Osteoblast (primary cell): ENCODE measurements around the gene KCNJ12. TPM values are rescaled to one million over a fixed set of nuclear protein-coding genes. Genes with fewer than 3 reads are reported as not detected.
"Not testable (repeated sequence)": the region's sequence is repeated elsewhere in the genome, so short reads cannot be mapped to it uniquely, and the experiment has no call there.

ENCODE experiments used
- DNase-seq: peaks from one replicate; pipeline ENCODE4 v3.0.0; 2011; ENCODE audit warnings: low spot score, mixed read lengths; ENCODE audit not compliant: insufficient read length; ENCODE audit errors: missing footprints
- H2AFZ ChIP-seq: 2 replicates; pipeline ENCODE4 v1.6.0; 2011; ENCODE audit warnings: mild to moderate bottlenecking, low read length
- H3K27ac ChIP-seq: 2 replicates; pipeline ENCODE4 v1.5.1; 2011; ENCODE audit warnings: mild to moderate bottlenecking, low read depth, low read length, moderate library complexity
- H3K27me3 ChIP-seq: 2 replicates; pipeline ENCODE4 v1.6.0; 2012; ENCODE audit warnings: mild to moderate bottlenecking, control low read depth, inconsistent platforms, low read length, moderate library complexity; ENCODE audit not compliant: insufficient read depth
- H3K36me3 ChIP-seq: 2 replicates; pipeline ENCODE4 v1.5.1; 2011; ENCODE audit warnings: mild to moderate bottlenecking, low read length, control low read depth, moderate library complexity; ENCODE audit not compliant: insufficient read depth
- H3K4me1 ChIP-seq: 2 replicates; pipeline ENCODE4 v1.5.1; 2011; ENCODE audit warnings: mild to moderate bottlenecking, low read length, control low read depth, moderate library complexity; ENCODE audit not compliant: insufficient read depth
- H3K4me2 ChIP-seq: 2 replicates; pipeline ENCODE4 v1.6.0; 2011; ENCODE audit warnings: mild to moderate bottlenecking, low read length; ENCODE audit not compliant: insufficient read depth
- H3K4me3 ChIP-seq: fragments of 200-600 bp; sonication (generic); 3 replicates; pipeline ENCODE4 v1.5.1; 2012; ENCODE audit warnings: mild to moderate bottlenecking, low read length, inconsistent platforms; ENCODE audit not compliant: insufficient read depth
- H3K79me2 ChIP-seq: 2 replicates; pipeline ENCODE4 v1.6.0; 2012; ENCODE audit warnings: mild to moderate bottlenecking, low read length, control low read depth, inconsistent platforms; ENCODE audit not compliant: insufficient read depth
- H3K9me3 ChIP-seq: 2 replicates; pipeline ENCODE4 v1.5.1; 2011; ENCODE audit warnings: low read depth, low read length, control low read depth
- H4K20me1 ChIP-seq: 2 replicates; pipeline ENCODE4 v1.6.0; 2012; ENCODE audit warnings: mild to moderate bottlenecking, low read length, control low read depth; ENCODE audit not compliant: insufficient read depth
- total RNA-seq: library from RNA; depleted of rRNA; stranded (reverse); fragments of >200 nt; gene quantifications from 2 replicates; pipeline ENCODE4 v1.2.3, GENCODE V29; 2012

Gene KCNJ12
- total RNA-seq, 1 donor: under 0.01 TPM

- not testable (repeated sequence) for H3K27me3 ChIP-seq, H3K27ac ChIP-seq, H2AFZ ChIP-seq, H3K4me1 ChIP-seq, H3K9me3 ChIP-seq, H3K4me2 ChIP-seq, H3K36me3 ChIP-seq, H3K4me3 ChIP-seq, H4K20me1 ChIP-seq, DNase-seq, H3K79me2 ChIP-seq
Observed at GRCh38 chr17:21404106-21404505, 27.9 kb downstream of the KCNJ12 start.

GRCh38 chr17:21404539-21404938 is 28.4 kb downstream of the KCNJ12 start:
- not testable (repeated sequence) for H3K27me3 ChIP-seq, H3K27ac ChIP-seq, H3K4me3 ChIP-seq, H3K9me3 ChIP-seq, H3K36me3 ChIP-seq, H3K4me2 ChIP-seq, H3K79me2 ChIP-seq, H4K20me1 ChIP-seq, H2AFZ ChIP-seq, H3K4me1 ChIP-seq
- DNase-seq: peak; percentile 51

- not testable (repeated sequence) for H3K79me2 ChIP-seq, H2AFZ ChIP-seq, H4K20me1 ChIP-seq, H3K4me1 ChIP-seq, H3K4me2 ChIP-seq, H3K9me3 ChIP-seq, H3K4me3 ChIP-seq, H3K27ac ChIP-seq, H3K36me3 ChIP-seq, DNase-seq, H3K27me3 ChIP-seq
Observed at GRCh38 chr17:21404956-21405731, 29.0 kb downstream of the KCNJ12 start.

GRCh38 chr17:21405904-21406400 is 29.8 kb downstream of the KCNJ12 start:
- peak; percentile 69 for DNase-seq
- H3K27me3 ChIP-seq, H3K4me1 ChIP-seq, H3K9me3 ChIP-seq, H3K36me3 ChIP-seq, H2AFZ ChIP-seq, H3K27ac ChIP-seq, H4K20me1 ChIP-seq, H3K79me2 ChIP-seq, H3K4me3 ChIP-seq, H3K4me2 ChIP-seq: not testable (repeated sequence)

- H2AFZ ChIP-seq, H3K27ac ChIP-seq, H4K20me1 ChIP-seq, H3K9me3 ChIP-seq, H3K27me3 ChIP-seq, H3K36me3 ChIP-seq, H3K4me2 ChIP-seq, H3K4me3 ChIP-seq, H3K4me1 ChIP-seq, H3K79me2 ChIP-seq: not testable (repeated sequence)
- peak; percentile 21 for DNase-seq
Observed at GRCh38 chr17:21406616-21407404, 30.7 kb downstream of the KCNJ12 start.

GRCh38 chr17:21407752-21408151 is 31.6 kb downstream of the KCNJ12 start:
- not testable (repeated sequence) for H3K36me3 ChIP-seq, H3K4me3 ChIP-seq, H3K27me3 ChIP-seq, H3K4me2 ChIP-seq, H3K9me3 ChIP-seq, DNase-seq, H3K27ac ChIP-seq, H3K4me1 ChIP-seq, H4K20me1 ChIP-seq, H2AFZ ChIP-seq, H3K79me2 ChIP-seq

GRCh38 chr17:21408224-21408623 is 32.1 kb downstream of the KCNJ12 start:
- H3K36me3 ChIP-seq, H3K4me1 ChIP-seq, H2AFZ ChIP-seq, H3K9me3 ChIP-seq, DNase-seq, H3K27me3 ChIP-seq, H4K20me1 ChIP-seq, H3K4me3 ChIP-seq, H3K27ac ChIP-seq, H3K79me2 ChIP-seq, H3K4me2 ChIP-seq: not testable (repeated sequence)

GRCh38 chr17:21408766-21409300 is 32.7 kb downstream of the KCNJ12 start:
- peak; percentile 29 for DNase-seq
- H3K4me2 ChIP-seq, H3K79me2 ChIP-seq, H3K9me3 ChIP-seq, H3K27ac ChIP-seq, H2AFZ ChIP-seq, H3K4me1 ChIP-seq, H3K4me3 ChIP-seq, H4K20me1 ChIP-seq, H3K36me3 ChIP-seq, H3K27me3 ChIP-seq: not testable (repeated sequence)
